Measurements from ENCODE around the gene GNG7.
"Not testable (repeated sequence)": the region's sequence is repeated elsewhere in the genome, so short reads cannot be mapped to it uniquely, and the experiment has no call there.

Gene GNG7

GRCh38 chr19:2468596-2468995 is 233.9 kb downstream of the GNG7 start:
- peak; percentile 44 for ATAC-seq
- TF ChIP-seq TSHZ2 (CRISPR knock-in tag; IDR thresholded peaks at IDR 0.05) (no peak), ZNF8 (CRISPR knock-in tag; IDR thresholded peaks at IDR 0.05) (no peak), SNAI2 (CRISPR knock-in tag; IDR thresholded peaks at IDR 0.05) (no peak), ZNF565 (CRISPR knock-in tag; conservative IDR thresholded peaks at IDR 0.05; ENCODE audit: low read depth) (no peak), OSR1 (CRISPR knock-in tag; IDR thresholded peaks at IDR 0.05) (no peak), ZNF70 (CRISPR knock-in tag; IDR thresholded peaks at IDR 0.05) (no peak), TOX (CRISPR knock-in tag; IDR thresholded peaks at IDR 0.05; ENCODE audit: borderline replicate concordance) (no peak), ZC3H10 (CRISPR knock-in tag; IDR thresholded peaks at IDR 0.05) (no peak), POU6F1 (CRISPR knock-in tag; IDR thresholded peaks at IDR 0.05; ENCODE audit: borderline replicate concordance, low read depth) (no peak)

- ATAC-seq = no peak
- TF ChIP-seq TCF4 (CRISPR knock-in tag; IDR thresholded peaks at IDR 0.05; ENCODE audit: borderline replicate concordance) = no peak
- TF ChIP-seq SNAI2 (CRISPR knock-in tag; IDR thresholded peaks at IDR 0.05) = no peak
- TF ChIP-seq ZNF8 (CRISPR knock-in tag; IDR thresholded peaks at IDR 0.05) = no peak
- no peak for TF ChIP-seq BACH2 (CRISPR knock-in tag; IDR thresholded peaks at IDR 0.05; ENCODE audit: borderline replicate concordance)
- no peak for TF ChIP-seq GLIS3 (CRISPR knock-in tag; IDR thresholded peaks at IDR 0.05)
- no peak for TF ChIP-seq ZFP3 (CRISPR knock-in tag; IDR thresholded peaks at IDR 0.05)
- TF ChIP-seq ZFP30 (CRISPR knock-in tag; IDR thresholded peaks at IDR 0.05) = no peak
- no peak for TF ChIP-seq CREB5 (CRISPR knock-in tag; IDR thresholded peaks at IDR 0.05; ENCODE audit: low read depth)
- TF ChIP-seq ISL1 (CRISPR knock-in tag; IDR thresholded peaks at IDR 0.05) = no peak
- TF ChIP-seq PPARA (CRISPR knock-in tag; IDR thresholded peaks at IDR 0.05; ENCODE audit: borderline replicate concordance) = no peak
- TF ChIP-seq ESRRG (CRISPR knock-in tag; IDR thresholded peaks at IDR 0.05) = no peak
- TF ChIP-seq RARB (CRISPR knock-in tag; IDR thresholded peaks at IDR 0.05) = no peak
- no peak for TF ChIP-seq ARNTL (CRISPR knock-in tag; IDR thresholded peaks at IDR 0.05; ENCODE audit: borderline replicate concordance, low read depth)
- no peak for TF ChIP-seq ZNF565 (CRISPR knock-in tag; conservative IDR thresholded peaks at IDR 0.05; ENCODE audit: low read depth)
- no peak for TF ChIP-seq TOX (CRISPR knock-in tag; IDR thresholded peaks at IDR 0.05; ENCODE audit: borderline replicate concordance)
Observed at GRCh38 chr19:2464389-2464788, 238.1 kb downstream of the GNG7 start.

- ATAC-seq = not testable (repeated sequence)
Observed at GRCh38 chr19:2463694-2464093, 238.8 kb downstream of the GNG7 start.

- 0 out of 2 replicates have a peak, but pooled peaks have one; percentile 57 for TF ChIP-seq RARB (CRISPR knock-in tag; IDR thresholded peaks at IDR 0.05)
- TF ChIP-seq POU6F1 (CRISPR knock-in tag; IDR thresholded peaks at IDR 0.05; ENCODE audit: borderline replicate concordance, low read depth) = peak; percentile 44; the same call in 1 of the 2 replicates
- TF ChIP-seq PPARA (CRISPR knock-in tag; IDR thresholded peaks at IDR 0.05; ENCODE audit: borderline replicate concordance) = no peak
- no peak for TF ChIP-seq ARNTL (CRISPR knock-in tag; IDR thresholded peaks at IDR 0.05; ENCODE audit: borderline replicate concordance, low read depth)
- ATAC-seq = peak; percentile 62
Observed at GRCh38 chr19:2462635-2463421, 239.7 kb downstream of the GNG7 start.
